Adipose tissue (tissue), 3 donors: ENCODE results near the gene DCAF16. TPM values are rescaled to one million over a fixed set of nuclear protein-coding genes. Genes with fewer than 3 reads are reported as not detected.

Experiments
- H3K27ac ChIP-seq: one replicate; pipeline ENCODE4 v1.5.1; 2013; ENCODE audit warnings: low read depth, low read length
- WGBS, 3 donors: extraction: QIAGEN DNeasy Blood & Tissue Kit; methylation state at CpG; one replicate each; pipeline ENCODE4 v1.1.7; 2013; 5-methylcytosine and 5-hydroxymethylcytosine counted together
- polyA plus RNA-seq, 3 donors: library from polyadenylated mRNA; stranded (reverse); fragments of 200-250 nt; gene quantifications; one replicate each; pipeline ENCODE4 v1.2.3, GENCODE V29; 2013
- donor health status: healthy with polysubstance abuse.
- donor health status: Bipolar disorder and iron deficiency.
- donor health status: healthy.

DCAF16 gene
- polyA plus RNA-seq, 3 donors: 6.1 to 9.7 (median 9.5) TPM

- no peak overlapping the region for H3K27ac ChIP-seq
- WGBS, 3 donors: 79 to 91% (median 82%) methylated on average over 5 of the region's 5 CpGs
These were observed 23.2 kb downstream of the DCAF16 start for GRCh38 chr4:17787315-17787714.

GRCh38 chr4:17786567-17786966 is 24.0 kb downstream of the DCAF16 start:
- no peak overlapping the region for H3K27ac ChIP-seq
- WGBS, 3 donors: 22 to 43% (median 35%) methylated on average over 5 of the region's 5 CpGs

- 73 to 79% (median 74%) methylated on average over 5 of the region's 5 CpGs for WGBS, 3 donors
- no peak overlapping the region for H3K27ac ChIP-seq
These were observed 24.7 kb downstream of the DCAF16 start for GRCh38 chr4:17785858-17786257.

- 3% methylated on average over 76 to 82 of the region's 82 CpGs for WGBS, 3 donors
- no peak within 1 kb of the TSS for H3K27ac ChIP-seq
These were observed 29.0 kb downstream of the DCAF16 start, which contains the start of gene FAM184B for GRCh38 chr4:17781300-17782287. TSS of gene FAM184B (minus strand) at chr4:17781621. CDS start at chr4:17781299, 322 bp downstream.

- WGBS, 3 donors: 6 to 13% (median 12%) methylated on average over 31 of the region's 31 CpGs
- H3K27ac ChIP-seq: no peak overlapping the region
These were observed 29.9 kb downstream of the DCAF16 start for GRCh38 chr4:17780501-17781299.

- WGBS, 3 donors: 82 to 97% (median 95%) methylated on average over 3 of the region's 3 CpGs
- H3K27ac ChIP-seq: no peak overlapping the region
These were observed 32.1 kb downstream of the DCAF16 start for GRCh38 chr4:17778431-17778830.

- WGBS, 3 donors: 73 to 87% (median 75%) methylated on average over 10 of the region's 10 CpGs
- no peak overlapping the region for H3K27ac ChIP-seq
These were observed 37.3 kb downstream of the DCAF16 start for GRCh38 chr4:17773135-17773698.

GRCh38 chr4:17771284-17771908 is 39.2 kb downstream of the DCAF16 start:
- no peak overlapping the region for H3K27ac ChIP-seq
- WGBS, 3 donors: 59 to 74% (median 70%) methylated on average over 8 of the region's 8 CpGs

GRCh38 chr4:17770845-17771244 is 39.7 kb downstream of the DCAF16 start:
- 68 to 79% (median 72%) methylated on average over 4 of the region's 4 CpGs for WGBS, 3 donors
- no peak overlapping the region for H3K27ac ChIP-seq

GRCh38 chr4:17769406-17770174 is 41.0 kb downstream of the DCAF16 start:
- WGBS, 3 donors: 51 to 79% (median 53%) methylated on average over 8 of the region's 8 CpGs
- H3K27ac ChIP-seq: no peak overlapping the region

- no peak overlapping the region for H3K27ac ChIP-seq
These were observed 43.6 kb downstream of the DCAF16 start for GRCh38 chr4:17766826-17767458.

GRCh38 chr4:17765514-17766286 is 44.9 kb downstream of the DCAF16 start:
- 64 to 78% (median 69%) methylated on average over 11 of the region's 11 CpGs for WGBS, 3 donors
- H3K27ac ChIP-seq: no peak overlapping the region

More at GRCh38 chr4:17766826-17767458, 43.6 kb downstream of the DCAF16 start:
- 89 to 96% (median 95%) methylated on average over 29 to 33 of the region's 33 CpGs for WGBS, 3 donors

GRCh38 chr4:17763931-17764330 is 46.6 kb downstream of the DCAF16 start:
- WGBS, 3 donors: 48 to 56% (median 49%) methylated on average over 5 of the region's 5 CpGs
- H3K27ac ChIP-seq: no peak overlapping the region

- WGBS, 3 donors: 55 to 82% (median 80%) methylated on average over 3 of the region's 3 CpGs
- H3K27ac ChIP-seq: no peak overlapping the region
These were observed 47.1 kb downstream of the DCAF16 start for GRCh38 chr4:17763416-17763815.

GRCh38 chr4:17762726-17763125 is 47.8 kb downstream of the DCAF16 start:
- 72 to 83% (median 79%) methylated on average over 1 of the region's 1 CpG for WGBS, 3 donors
- no peak overlapping the region for H3K27ac ChIP-seq

GRCh38 chr4:17761062-17761461 is 49.5 kb downstream of the DCAF16 start:
- 47 to 56% (median 52%) methylated on average over 1 of the region's 1 CpG for WGBS, 3 donors
- H3K27ac ChIP-seq: no peak overlapping the region
